ENCODE data around the gene CCDC88C. TPM values are rescaled to one million over a fixed set of nuclear protein-coding genes. Genes with fewer than 3 reads are reported as not detected.
A peak's percentile ranks its signal among the peaks of the same experiment; 100 is the strongest.

Gene CCDC88C, protein sequence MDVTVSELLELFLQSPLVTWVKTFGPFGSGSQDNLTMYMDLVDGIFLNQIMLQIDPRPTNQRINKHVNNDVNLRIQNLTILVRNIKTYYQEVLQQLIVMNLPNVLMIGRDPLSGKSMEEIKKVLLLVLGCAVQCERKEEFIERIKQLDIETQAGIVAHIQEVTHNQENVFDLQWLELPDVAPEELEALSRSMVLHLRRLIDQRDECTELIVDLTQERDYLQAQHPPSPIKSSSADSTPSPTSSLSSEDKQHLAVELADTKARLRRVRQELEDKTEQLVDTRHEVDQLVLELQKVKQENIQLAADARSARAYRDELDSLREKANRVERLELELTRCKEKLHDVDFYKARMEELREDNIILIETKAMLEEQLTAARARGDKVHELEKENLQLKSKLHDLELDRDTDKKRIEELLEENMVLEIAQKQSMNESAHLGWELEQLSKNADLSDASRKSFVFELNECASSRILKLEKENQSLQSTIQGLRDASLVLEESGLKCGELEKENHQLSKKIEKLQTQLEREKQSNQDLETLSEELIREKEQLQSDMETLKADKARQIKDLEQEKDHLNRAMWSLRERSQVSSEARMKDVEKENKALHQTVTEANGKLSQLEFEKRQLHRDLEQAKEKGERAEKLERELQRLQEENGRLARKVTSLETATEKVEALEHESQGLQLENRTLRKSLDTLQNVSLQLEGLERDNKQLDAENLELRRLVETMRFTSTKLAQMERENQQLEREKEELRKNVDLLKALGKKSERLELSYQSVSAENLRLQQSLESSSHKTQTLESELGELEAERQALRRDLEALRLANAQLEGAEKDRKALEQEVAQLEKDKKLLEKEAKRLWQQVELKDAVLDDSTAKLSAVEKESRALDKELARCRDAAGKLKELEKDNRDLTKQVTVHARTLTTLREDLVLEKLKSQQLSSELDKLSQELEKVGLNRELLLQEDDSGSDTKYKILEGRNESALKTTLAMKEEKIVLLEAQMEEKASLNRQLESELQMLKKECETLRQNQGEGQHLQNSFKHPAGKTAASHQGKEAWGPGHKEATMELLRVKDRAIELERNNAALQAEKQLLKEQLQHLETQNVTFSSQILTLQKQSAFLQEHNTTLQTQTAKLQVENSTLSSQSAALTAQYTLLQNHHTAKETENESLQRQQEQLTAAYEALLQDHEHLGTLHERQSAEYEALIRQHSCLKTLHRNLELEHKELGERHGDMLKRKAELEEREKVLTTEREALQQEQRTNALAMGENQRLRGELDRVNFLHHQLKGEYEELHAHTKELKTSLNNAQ (N-terminal part only)
- polyA plus RNA-seq: 1.8 to 2.4 TPM (median 1.9 TPM) in 3 replicates
- 5.0 TPM for polyA plus RNA-seq (2011; ENCODE audit: low read depth)
- polyA plus RNA-seq (2011; cell fraction: cytosol; rRNA removed): 1.3 and 1.6 TPM in 2 replicates
- polyA plus RNA-seq (2011; cell fraction: nucleus; rRNA removed): 4.0 and 5.1 TPM in 2 replicates
- polyA plus RNA-seq (2012; ENCODE audit: low replicate concordance): 2.1 and 5.1 TPM in 2 replicates
- 4.0 to 5.5 TPM (median 4.1 TPM) in 3 replicates for polyA minus RNA-seq
- 4.2 TPM for polyA minus RNA-seq (2011; cell fraction: cytosol; rRNA and poly(A)+ RNA removed)
- 3.9 and 4.0 TPM in 2 replicates for polyA minus RNA-seq (2011; cell fraction: nucleus; rRNA and poly(A)+ RNA removed)

DNA sequence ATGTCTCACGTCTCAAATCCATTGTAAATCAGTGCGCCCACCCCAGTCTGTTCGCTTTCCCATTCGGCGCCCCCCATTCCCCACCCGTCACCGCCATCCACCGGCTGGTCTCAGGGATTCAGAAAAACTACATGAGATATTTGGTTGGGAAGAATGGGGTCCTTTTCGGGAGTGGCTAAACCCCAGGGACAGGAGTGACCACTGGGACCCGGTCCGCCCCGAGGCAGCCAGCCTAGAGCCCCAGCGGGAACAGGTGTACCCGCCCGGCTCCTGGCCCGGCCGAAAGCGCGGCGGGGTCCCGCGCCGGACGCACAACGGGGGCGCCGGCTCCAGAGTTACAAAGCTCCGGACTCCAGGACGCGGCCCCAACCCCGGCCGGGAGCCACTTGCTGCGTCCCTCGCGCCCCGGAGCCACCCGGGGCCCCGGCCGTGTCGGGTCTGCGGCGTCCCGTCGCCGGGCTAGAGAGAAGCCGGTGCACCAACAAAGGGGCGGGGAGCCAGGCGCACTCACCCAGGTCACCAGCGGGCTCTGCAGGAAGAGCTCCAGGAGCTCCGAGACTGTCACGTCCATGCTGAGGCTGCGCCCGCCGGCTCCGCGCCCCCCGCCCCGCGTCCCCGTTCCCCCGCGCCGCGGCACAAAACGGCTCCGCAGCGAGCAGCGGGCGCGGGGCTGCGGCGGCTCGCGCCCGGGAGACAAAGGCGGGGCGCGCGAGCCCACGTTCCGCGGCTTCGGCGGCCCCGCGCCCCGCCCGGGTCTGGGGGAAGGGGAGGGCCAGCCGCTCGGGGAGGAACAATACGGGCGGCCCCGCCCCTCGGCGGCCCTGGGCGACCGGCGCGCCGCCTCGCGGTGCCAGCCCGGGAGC is at the start of gene CCDC88C:
CCDC88C (minus strand) TSS at position 701 of the 863 bp plus-strand sequence; CDS start at position 571, 130 bp downstream.
- Histone ChIP-seq H2AFZ (ENCODE audit: control insufficient read depth, low read length) (peak within 1 kb of the TSS; percentile 56), H3K36me3 (ENCODE audit: control insufficient read depth in 2 of 2, extremely low read depth in 1 of 2, insufficient read depth in 2 of 2, low read length in 2 of 2) (no peaks in the 10 kb centered on the region), H3K9me3 (ENCODE audit: control insufficient read depth, low read depth, low read length) (no peaks in the 10 kb centered on the region), H3K27me3 (ENCODE audit: control insufficient read depth, extremely low read depth, insufficient read depth, low read length) (no peaks in the 10 kb centered on the region), H4K20me1 (ENCODE audit: control insufficient read depth, extremely low read depth, insufficient read depth, low read length) (no peaks in the 10 kb centered on the region), H3K79me2 (ENCODE audit: control insufficient read depth, insufficient read depth, low read length) (no peaks in the 10 kb centered on the region), H3K9me1 (ENCODE audit: control insufficient read depth, extremely low read depth, insufficient read depth, low read length) (no peaks in the 10 kb centered on the region), H3K4me2 (ENCODE audit: control insufficient read depth, extremely low read depth, insufficient read depth, low read depth, low read length) (peak within 1 kb of the TSS; percentile 66), H3K4me1 (ENCODE audit: control insufficient read depth, extremely low read depth, insufficient read depth, low read length) (peaks cover 22% of the 10 kb centered on the region), H3K4me3 (ENCODE audit: control insufficient read depth in 2 of 3, extremely low read depth in 1 of 3, insufficient read depth in 2 of 3, low read depth in 1 of 3, low read length in 3 of 3) (peak within 1 kb of the TSS; percentile 51 to 68 (median 68)), H3K27ac (ENCODE audit: control insufficient read depth, insufficient read depth, low read length) (no peak within 1 kb of the TSS), H3K9ac (ENCODE audit: control insufficient read depth, extremely low read depth, insufficient read depth, low read length) (peak within 1 kb of the TSS; percentile 44)
- dilution Hi-C loops (cut with MboI; ENCODE audit: extremely low pct_ligation_motif_present, low sequenced_read_pairs): no loop called here
- FAIRE-seq (no peak), DNase-seq (ENCODE audit: low read depth, low spot score) (no peak)
- TF ChIP-seq, protein P1, sequence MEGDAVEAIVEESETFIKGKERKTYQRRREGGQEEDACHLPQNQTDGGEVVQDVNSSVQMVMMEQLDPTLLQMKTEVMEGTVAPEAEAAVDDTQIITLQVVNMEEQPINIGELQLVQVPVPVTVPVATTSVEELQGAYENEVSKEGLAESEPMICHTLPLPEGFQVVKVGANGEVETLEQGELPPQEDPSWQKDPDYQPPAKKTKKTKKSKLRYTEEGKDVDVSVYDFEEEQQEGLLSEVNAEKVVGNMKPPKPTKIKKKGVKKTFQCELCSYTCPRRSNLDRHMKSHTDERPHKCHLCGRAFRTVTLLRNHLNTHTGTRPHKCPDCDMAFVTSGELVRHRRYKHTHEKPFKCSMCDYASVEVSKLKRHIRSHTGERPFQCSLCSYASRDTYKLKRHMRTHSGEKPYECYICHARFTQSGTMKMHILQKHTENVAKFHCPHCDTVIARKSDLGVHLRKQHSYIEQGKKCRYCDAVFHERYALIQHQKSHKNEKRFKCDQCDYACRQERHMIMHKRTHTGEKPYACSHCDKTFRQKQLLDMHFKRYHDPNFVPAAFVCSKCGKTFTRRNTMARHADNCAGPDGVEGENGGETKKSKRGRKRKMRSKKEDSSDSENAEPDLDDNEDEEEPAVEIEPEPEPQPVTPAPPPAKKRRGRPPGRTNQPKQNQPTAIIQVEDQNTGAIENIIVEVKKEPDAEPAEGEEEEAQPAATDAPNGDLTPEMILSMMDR (optimal IDR thresholded peaks at IDR 0.05 in 1 of 3, IDR thresholded peaks at IDR 0.05 in 1 of 3, conservative IDR thresholded peaks at IDR 0.05 in 1 of 3; ENCODE audit: extremely low read depth in 1 of 3, insufficient read depth in 2 of 3, low read length in 3 of 3): peak in 1 of 3 experiments; percentile 7
- TF ChIP-seq EZH2 (IDR thresholded peaks at IDR 0.05; ENCODE audit: low read length): no peak

Data from keratinocyte (primary cell).